Measurements from ENCODE around the gene KIF23. TPM values are rescaled to one million over a fixed set of nuclear protein-coding genes. Genes with fewer than 3 reads are reported as not detected.

The KIF23 gene
- polyA plus RNA-seq, 2 of the 4 experiments (the other 2 are of a cell fraction) = 81.8 to 117 TPM

DNA sequence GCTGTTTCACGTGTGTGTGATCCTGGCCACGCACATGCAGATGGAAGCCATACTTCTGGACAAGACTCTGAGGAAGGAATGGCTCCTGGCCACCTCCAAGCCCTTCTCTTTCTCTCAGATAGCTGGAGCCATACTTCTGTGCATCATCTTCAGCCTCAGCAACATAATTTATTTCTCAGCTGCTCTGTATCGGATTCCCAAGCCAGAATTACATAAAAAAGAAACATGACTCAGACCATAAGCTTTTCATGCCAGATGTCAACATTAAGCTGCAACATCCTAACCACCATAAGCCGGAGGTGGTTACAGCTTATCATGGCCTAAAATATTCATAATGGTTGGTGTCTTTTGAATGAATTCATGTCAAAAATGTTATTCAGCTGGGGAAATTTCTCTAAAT lies 10.6 kb upstream of the KIF23 start (continued):
- TF ChIP-seq SREBF2 (IDR thresholded peaks at IDR 0.05) = no peak
- TF ChIP-seq ZSCAN20 (CRISPR knock-in tag; IDR thresholded peaks at IDR 0.05) = no peak

GRCh38 chr15:69405110-69405509 lies 9.0 kb upstream of the KIF23 start:
- peaks cover 5% of the 10 kb centered on the region; the same call in 2 of the 3 replicates for H3K4me1 ChIP-seq
- no peak for TF ChIP-seq TP53 (CRISPR knock-in tag; IDR thresholded peaks at IDR 0.05)
- no peak for TF ChIP-seq SREBF2 (IDR thresholded peaks at IDR 0.05)
- peak; percentile 64 for TF ChIP-seq MAFK (IDR thresholded peaks at IDR 0.05; ENCODE audit: partially characterized antibody)
- ATAC-seq (no peak), FAIRE-seq (no peak), DNase-seq (ENCODE audit: low read depth in 1 of 2, low spot score in 1 of 2) (no peak)
- no peak overlapping the region for H3K27ac ChIP-seq
- ChIA-PET CTCF (interaction anchor here (0.8 to 6.9 kb wide), 5 partner anchors 9 to 387 kb away, joined by 3 to 86 read pairs (median 4); partner anchors contain the start of gene KIF23), POLR2A (no interaction called here)
- no peak overlapping the region for H3K4me3 ChIP-seq
- no peak overlapping the region for H3K4me2 ChIP-seq
- no peaks in the 10 kb centered on the region for H3K9me3 ChIP-seq
- WGBS (ENCODE audit: missing lambda C conversion rate) = 62% methylated on average over 3 of the region's 3 CpGs

DNA sequence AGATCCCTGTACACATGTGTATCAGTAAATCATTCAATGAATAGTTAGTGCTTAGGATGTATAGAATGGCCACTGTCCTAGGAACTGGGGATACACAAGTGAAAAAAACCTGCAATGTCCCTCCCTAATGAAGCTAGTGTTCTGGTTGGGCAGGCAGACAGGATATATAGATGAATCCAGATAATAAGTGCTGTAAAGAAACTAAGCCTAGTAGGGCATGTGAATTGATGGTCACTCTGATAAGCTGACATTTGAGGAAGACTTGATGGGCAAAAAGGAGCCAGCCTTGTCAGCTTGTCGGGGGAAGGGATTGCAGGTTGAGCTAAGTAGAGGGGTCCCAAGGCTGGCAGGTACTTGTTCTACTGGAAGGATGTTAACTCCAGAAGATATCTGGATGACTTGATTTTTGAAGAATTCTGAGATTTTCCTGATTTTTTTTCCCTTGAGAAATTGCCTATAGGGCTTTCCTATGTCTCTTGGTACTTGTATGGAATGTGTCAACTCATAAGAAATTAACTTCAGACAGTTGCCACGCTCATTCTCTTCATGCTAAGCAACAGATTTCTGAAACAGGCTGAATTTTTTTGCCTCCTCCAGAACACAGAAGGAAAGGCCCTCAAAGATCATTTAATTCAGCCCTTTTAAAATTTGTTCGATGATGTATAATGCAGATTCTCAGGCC lies 6.3 kb upstream of the KIF23 start:
- no peak for TF ChIP-seq TFCP2L1 (CRISPR knock-in tag; IDR thresholded peaks at IDR 0.05)
- TF ChIP-seq NPAS2 (CRISPR knock-in tag; IDR thresholded peaks at IDR 0.05; ENCODE audit: borderline replicate concordance) = no peak
- no peak for TF ChIP-seq FOSL2 (IDR thresholded peaks at IDR 0.05)
- TF ChIP-seq FOSL2 (CRISPR knock-in tag; IDR thresholded peaks at IDR 0.05) = no peak
- TF ChIP-seq HOXB13 (CRISPR knock-in tag; IDR thresholded peaks at IDR 0.05; ENCODE audit: low read depth) = no peak
- TF ChIP-seq RNF2 (IDR thresholded peaks at IDR 0.05; ENCODE audit: borderline replicate concordance, low read depth) = no peak
- TF ChIP-seq RAD21 (conservative IDR thresholded peaks at IDR 0.05 in 1 of 2, IDR thresholded peaks at IDR 0.05 in 1 of 2) = no peak
- TF ChIP-seq USF2 (IDR thresholded peaks at IDR 0.05) = no peak
- no peak for TF ChIP-seq RARB (CRISPR knock-in tag; IDR thresholded peaks at IDR 0.05)
- no peak for TF ChIP-seq PBX3 (IDR thresholded peaks at IDR 0.05)
- TF ChIP-seq, protein P1, sequence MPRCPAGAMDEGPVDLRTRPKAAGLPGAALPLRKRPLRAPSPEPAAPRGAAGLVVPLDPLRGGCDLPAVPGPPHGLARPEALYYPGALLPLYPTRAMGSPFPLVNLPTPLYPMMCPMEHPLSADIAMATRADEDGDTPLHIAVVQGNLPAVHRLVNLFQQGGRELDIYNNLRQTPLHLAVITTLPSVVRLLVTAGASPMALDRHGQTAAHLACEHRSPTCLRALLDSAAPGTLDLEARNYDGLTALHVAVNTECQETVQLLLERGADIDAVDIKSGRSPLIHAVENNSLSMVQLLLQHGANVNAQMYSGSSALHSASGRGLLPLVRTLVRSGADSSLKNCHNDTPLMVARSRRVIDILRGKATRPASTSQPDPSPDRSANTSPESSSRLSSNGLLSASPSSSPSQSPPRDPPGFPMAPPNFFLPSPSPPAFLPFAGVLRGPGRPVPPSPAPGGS (IDR thresholded peaks at IDR 0.05) = no peak
- no peak for DNase-seq (ENCODE audit: low read depth in 1 of 2, low spot score in 1 of 2)
- Histone ChIP-seq H3K4me1 (peaks cover 21% of the 10 kb centered on the region; the same call in 2 of the 3 replicates), H3K4me3 (no peak overlapping the region), H3K27ac (no peak overlapping the region), H3K4me2 (no peak overlapping the region), H3K9me3 (no peaks in the 10 kb centered on the region)
- 87% methylated on average over 3 of the region's 3 CpGs for WGBS (ENCODE audit: missing lambda C conversion rate)
- ChIA-PET POLR2A (no interaction called here), CTCF (interaction anchor here (1.2 to 8.5 kb wide), 4 partner anchors 13 to 376 kb away, joined by 3 to 87 read pairs (median 44); no protein-coding TSS in a partner anchor)
- ATAC-seq = no peak
- no peak for FAIRE-seq

GRCh38 chr15:69408841-69409240 lies 5.3 kb upstream of the KIF23 start:
- ATAC-seq = no peak
- TF ChIP-seq, protein P2, sequence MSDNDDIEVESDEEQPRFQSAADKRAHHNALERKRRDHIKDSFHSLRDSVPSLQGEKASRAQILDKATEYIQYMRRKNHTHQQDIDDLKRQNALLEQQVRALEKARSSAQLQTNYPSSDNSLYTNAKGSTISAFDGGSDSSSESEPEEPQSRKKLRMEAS (IDR thresholded peaks at IDR 0.05) = no peak
- no peak for TF ChIP-seq RCOR1 (IDR thresholded peaks at IDR 0.05; ENCODE audit: low read depth, low read length)
- TF ChIP-seq REST (IDR thresholded peaks at IDR 0.05) = no peak
- no peak for TF ChIP-seq PBX3 (IDR thresholded peaks at IDR 0.05)
- no peak for TF ChIP-seq TP53 (CRISPR knock-in tag; IDR thresholded peaks at IDR 0.05)
- no peak for TF ChIP-seq HEYL (CRISPR knock-in tag; IDR thresholded peaks at IDR 0.05)
- no peak for TF ChIP-seq ZC3H11A (IDR thresholded peaks at IDR 0.05)
- TF ChIP-seq RARB (CRISPR knock-in tag; IDR thresholded peaks at IDR 0.05) = no peak
- TF ChIP-seq TFCP2L1 (CRISPR knock-in tag; IDR thresholded peaks at IDR 0.05) = no peak
- no peak for TF ChIP-seq HES2 (IDR thresholded peaks at IDR 0.05)

More at GRCh38 chr15:69408841-69409240, 5.3 kb upstream of the KIF23 start:
- FAIRE-seq = no peak
- H3K27ac ChIP-seq = no peak overlapping the region
- no peak overlapping the region for H3K4me3 ChIP-seq
- H3K4me2 ChIP-seq = no peak overlapping the region
- H3K9me3 ChIP-seq = no peaks in the 10 kb centered on the region
- DNase-seq (ENCODE audit: low read depth in 1 of 2, low spot score in 1 of 2) = no peak
- WGBS (ENCODE audit: missing lambda C conversion rate) = 70% methylated on average over 3 of the region's 3 CpGs
- CTCF ChIA-PET = interaction anchor here (1.4 to 8.5 kb wide), 3 partner anchors 14 to 377 kb away, joined by 3 to 87 read pairs (median 86); no protein-coding TSS in a partner anchor
- H3K4me1 ChIP-seq = peaks cover 27% of the 10 kb centered on the region; the same call in 2 of the 3 replicates
- POLR2A ChIA-PET = no interaction called here

All from A549 (cell line).